Midbrain (tissue), 1 donor: ENCODE data around the gene RNU6-7.

Experiments used
- DNase-seq: peaks from one replicate; lab custom pipeline; 2025; lab: John Stamatoyannopoulos, UW

RNU6-7 gene

DNA sequence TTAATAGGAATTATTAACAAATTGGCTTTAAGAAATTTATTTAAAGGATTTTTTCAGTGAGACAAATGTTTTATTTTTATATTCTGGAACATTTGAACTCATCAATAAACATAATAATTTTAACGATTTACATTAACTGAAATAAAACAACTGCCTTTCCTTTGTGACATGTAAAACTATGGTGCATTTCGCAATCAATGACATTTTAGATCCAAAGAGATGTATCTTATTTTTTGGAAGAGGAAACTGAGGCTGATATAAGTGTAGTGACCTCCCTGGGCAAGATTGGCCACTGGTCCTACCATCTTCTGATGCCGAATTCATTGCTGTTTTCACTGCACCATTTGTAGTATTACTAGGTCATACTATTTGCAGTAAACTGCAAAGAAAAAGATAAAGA, 3.7 kb downstream of the RNU6-7 start:
- DNase-seq, result no peak

DNA sequence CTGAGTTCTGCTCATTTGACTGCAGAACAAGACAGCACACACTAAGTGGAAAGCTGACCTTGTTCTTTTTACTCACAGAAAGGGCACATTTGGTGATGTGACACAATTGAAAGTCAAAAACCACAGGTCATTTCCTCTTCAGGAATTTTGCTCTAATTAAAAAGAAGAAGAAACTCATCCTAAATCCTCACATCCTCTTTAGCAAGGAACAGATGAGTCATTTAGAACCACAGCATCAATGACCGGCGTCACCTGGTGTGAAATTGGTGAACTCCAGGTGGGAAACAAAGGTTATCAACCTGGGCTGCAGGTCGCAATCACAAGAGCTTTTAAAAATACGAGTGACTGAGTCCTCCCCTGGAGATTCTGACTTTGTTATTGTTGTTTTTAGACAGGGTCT, 4.1 kb downstream of the RNU6-7 start:
- DNase-seq, result no peak

DNA sequence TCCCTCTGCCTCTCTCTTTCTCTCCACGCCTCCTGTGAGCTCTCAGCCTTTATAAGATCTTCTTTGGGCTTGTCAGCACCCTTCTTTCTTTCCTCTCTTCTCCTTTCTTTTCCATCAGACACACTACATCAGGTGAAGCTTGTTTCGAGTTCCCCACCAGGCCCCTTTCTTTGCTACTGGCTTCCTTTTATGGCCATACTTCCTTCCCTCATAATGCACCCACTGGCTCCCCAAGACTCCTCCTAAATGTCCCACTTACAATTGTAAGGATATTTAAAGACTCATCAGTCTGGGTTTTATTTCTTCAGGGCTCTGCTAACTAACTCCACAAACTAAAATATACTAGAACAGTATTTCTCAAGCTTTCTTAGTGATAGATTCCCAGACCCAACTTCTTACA, 4.7 kb downstream of the RNU6-7 start:
- DNase-seq, result no peak

DNA sequence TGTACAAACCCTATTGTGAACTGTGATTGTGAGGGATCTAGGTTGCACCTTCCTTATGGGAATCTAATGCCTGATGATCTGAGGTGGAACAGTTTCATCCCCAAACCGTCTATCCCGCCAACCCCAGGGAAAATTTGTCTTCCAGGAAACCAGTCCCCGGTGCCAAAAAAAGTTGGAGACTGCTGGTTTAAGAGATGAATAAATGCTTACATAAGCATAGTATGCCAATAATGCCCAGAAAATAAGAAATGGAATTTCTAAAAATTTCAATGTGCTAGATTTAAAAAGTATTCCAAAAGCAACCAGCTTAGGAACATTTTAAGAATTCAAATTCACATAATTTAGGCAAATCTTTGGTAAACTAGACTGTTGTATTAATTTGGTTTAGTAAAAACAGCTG, 6.6 kb downstream of the RNU6-7 start:
- no peak for DNase-seq

DNA sequence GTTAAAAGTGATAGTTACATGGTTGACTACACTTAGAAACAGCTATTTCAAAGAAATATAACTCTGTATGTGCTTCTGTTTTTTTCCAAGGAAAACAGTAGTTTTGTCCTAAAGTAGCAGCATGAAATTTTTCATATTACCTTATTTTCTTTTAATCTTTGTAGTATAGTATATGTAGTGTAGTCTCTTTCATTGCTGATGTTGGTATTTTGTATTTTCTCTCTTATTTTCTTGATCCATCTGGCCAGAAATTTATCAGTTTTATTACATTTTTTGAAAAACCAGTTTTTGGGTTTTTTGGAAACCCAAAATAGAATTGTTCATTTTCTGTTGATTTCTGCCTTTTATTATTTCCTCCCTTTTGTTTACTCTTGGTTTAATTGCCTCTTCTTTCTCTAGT, 7.6 kb downstream of the RNU6-7 start:
- no peak for DNase-seq

DNA sequence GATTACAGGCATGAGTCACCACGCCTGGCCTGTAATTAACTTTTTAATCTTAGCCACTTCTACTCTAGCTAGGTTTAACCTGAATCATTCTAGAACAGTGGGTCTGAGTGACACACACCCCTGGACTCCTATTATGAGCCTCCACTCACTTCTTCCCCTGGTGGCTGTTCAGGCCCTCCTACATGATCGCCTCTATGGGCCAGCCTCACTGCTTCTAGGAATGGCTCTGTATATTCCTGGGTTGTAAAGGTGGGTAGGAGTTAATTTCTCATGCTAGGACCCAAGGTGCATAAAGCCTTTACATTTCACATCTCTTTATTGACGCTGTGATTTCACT, 9.2 kb downstream of the RNU6-7 start:
- DNase-seq, result no peak

DNA sequence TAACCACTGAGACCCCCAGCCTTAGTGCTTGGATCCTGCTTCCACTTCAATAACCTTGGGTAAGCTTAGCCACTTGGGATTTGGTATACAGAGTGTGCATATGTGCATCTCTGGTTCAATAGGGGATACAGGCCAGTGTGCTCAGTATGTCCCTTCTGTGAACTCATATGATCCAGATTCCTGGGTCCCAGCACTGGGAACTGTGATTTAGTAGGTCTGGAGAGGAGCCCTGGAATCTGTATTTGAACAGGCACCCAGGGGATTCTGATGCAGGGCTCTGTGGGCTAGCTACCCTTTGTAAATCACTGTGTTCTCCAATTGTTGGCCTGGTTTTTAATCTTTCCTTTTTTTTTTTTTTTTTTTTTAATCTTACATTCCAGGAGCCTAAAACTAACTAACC, 11.0 kb downstream of the RNU6-7 start:
- DNase-seq, result no peak

DNA sequence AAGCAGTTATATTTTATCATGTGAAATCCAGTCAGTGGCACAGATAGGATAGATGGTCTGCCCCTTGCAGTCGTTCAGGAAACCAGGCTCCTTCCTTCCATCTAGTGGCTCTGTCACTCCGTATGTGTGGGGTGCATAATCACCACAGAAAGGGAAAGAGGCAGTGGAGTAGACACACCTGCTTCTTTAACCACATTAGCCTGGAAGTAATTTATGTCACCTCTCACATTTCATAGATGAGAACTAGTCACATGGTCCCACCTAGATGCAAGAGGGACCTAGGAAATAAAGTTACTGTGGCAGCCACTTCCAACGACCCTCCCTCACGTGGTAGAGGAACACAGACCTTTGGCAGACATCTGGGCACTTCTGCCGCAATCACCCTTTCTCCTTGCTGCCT, 15.5 kb downstream of the RNU6-7 start:
- no peak for DNase-seq

DNA sequence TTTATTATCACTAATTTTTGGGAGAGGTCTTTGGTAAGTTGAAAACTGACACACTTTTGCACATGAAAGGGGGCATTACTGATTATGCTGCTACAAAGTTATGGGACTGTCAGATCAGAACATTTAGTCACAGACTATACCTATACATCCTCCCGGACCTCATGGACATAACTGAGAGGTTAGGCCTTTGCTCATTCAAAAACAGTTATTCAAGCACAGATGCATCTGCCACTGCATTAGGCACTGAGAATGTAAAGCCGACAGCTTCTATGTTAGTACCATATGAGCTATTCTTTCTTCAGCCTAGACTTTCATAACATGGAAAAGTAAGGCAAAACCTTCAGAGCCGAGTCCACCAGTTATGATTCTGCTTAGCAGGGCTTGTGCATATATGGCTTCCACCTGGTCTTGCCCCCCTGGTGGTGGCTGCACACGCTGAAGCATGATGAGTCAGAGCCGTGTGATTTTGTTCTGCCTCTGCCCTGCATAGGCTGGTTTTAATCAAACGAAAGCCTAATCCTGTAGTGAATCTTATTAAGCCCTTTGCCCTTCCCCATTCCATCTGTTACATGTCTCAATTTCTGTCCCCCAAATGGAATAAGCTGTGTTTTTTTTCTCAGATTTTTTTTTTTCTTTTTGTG, 23.0 kb downstream of the RNU6-7 start:
- DNase-seq, result no peak

DNA sequence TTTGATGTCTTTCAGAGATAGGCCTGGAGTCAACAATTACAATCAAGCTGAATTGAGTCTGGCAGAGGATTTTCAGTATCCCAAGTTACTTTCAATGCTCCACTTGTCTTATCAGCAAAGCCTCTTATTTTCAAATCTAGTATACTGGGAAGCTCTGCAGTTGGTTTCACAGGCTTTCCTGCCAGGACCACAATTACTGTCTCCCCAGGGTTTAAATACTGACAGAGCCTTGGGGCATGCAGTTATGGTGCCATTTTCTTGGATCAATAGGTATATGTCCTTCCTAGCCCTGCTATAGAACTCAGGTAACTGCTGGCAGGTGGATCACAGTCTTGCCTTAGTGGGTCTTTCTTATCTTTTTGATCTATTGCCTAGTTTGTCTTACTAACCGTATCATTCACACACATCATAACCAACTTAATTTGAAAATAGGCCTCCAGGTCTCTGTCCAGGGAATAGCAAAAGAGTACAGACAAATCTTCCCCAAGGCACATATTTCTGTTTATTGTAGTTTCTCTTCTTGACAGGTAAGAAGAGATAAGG, 23.6 kb downstream of the RNU6-7 start:
- no peak for DNase-seq

DNA sequence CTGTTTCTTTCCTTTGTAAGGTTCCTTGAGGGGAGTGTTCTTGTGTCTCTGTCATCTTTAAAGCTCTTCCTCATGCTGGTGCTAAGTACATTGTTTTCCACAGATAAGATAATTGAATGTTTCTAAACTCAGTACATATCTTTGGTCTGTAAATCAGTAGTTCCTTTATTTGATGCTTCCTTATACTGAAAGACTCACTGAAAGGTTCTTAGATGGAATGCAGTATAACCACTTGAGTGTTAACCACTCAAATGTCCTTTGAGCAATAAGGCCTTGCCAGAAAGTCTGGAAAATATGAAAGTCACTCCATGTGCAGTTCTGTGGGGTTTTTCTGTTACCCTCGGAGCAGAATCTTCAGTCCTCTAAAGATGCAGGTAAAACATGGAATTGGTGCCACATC, 24.2 kb downstream of the RNU6-7 start:
- no peak for DNase-seq

DNA sequence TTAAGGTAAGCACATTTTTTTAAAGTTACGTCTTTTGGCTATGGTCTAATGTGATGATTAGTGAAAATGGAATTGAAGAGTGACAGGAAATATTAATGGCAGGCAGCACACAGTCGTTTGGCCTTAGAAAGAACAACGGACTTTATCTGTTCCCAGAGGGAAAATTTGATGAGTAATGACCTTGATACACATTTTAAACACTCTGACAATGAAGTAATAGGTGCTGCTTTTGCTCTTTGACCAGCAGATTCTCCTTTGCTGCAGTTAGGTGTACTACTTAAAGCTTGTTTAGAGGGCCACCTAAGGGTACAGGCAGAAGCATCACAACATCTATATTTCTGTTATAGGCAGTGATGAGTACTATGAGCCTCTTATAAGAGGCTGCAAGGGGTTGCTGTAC, 28.3 kb downstream of the RNU6-7 start:
- no peak for DNase-seq

DNA sequence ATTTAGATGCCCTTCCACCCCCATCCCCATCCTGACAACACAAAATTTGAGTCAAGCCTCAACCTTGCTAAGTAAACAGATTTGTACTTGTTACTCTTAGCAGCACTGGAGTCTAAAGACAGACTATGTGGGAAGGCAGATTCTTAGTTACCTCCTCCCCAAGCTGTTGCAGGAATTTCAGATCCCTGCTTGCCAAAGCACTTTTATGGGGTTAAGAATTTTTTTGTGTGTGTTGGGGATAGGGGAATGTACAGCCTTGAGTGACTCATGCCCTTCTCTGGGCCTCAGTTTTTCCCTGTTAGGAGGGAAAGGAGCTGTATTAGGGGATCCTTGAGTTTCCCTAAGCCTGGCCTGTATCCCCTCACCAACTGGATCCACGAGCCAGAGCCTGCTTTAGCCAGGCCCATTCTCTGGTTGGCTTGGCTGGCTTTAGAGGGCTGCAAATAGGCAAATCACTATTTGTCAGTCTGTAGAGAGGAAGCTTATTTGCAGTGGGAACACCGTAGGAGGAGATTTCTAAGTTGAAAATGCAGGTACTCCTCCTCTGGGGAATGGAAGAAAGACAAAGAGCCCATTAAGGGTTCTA, 28.9 kb downstream of the RNU6-7 start:
- DNase-seq, result no peak

DNA sequence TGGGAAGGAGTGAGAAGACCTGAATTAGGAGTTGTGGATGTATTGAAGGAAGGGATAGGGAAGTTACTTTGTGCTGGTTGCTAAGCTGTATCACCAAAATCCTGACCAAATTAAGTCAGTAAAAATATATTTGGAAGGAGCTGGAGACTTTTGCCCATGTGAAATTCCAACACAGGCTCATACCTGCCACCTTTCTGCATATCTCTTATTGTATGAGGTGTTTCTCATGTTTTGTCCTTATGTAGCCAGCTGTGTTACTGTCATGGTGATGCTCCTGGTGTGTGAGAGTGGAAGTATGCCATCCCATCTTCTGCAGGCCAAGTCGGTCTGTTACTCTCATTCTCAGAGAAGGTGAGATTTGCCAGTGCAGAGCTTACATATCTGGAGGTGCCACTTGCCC, 30.6 kb downstream of the RNU6-7 start:
- DNase-seq, result no peak

DNA sequence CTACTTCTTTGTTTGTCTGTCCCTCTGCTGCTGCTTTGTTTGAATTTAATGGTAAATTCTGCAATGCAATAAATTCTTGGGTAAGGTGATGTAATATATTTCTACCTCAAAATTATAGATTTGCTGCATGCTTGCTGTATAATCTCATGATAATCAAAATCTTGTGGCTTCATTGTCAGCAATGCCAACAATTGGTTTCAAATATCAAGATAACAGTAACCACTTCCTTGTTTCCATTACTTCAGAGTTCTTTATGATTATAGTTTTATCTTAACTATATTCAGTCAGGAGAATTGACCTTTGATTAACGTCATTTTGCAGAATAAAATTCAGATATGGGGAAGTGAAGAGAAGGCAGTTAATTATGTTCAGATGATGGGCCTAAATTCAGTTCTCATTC, 31.4 kb downstream of the RNU6-7 start:
- no peak for DNase-seq

DNA sequence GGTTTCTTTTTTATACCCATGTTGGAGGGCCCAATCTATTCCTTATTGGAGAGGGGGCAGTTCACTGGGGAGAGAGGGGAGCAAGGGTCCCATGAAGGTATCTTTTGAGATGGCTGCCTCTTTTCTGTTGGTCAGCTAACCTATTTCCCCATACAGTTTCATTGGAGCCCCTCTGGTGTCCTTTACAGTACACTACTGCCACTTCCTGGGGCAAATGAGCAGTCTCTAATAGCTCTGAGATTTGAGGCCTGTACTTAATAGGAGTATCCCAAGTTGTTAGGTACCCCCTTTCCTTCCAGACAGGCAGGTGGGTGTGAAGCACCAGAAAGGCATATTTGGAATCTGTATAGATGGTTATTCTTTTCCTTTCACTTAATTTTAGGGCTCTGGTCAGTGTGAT, 42.6 kb downstream of the RNU6-7 start:
- no peak for DNase-seq

DNA sequence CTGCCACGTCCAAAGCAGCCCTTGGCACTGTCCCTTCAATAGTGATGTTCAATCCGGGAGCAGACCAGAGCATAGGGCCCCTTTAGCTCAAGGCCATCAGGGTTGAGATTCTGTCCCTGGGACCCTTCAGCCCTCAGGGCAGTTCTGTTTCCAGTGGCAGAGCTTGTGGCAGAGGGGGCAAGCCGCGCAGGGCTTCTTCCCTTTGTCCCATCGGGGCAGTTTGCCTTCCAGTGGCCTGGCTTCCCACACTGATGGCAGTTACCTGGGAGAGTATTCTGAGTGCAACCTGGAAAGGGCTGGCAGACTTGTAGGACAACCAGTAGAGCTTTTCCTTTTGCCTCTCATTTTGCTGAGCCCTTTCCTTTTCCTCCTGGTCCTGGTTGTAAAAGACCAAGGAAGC, 44.9 kb downstream of the RNU6-7 start:
- DNase-seq, result no peak

DNA sequence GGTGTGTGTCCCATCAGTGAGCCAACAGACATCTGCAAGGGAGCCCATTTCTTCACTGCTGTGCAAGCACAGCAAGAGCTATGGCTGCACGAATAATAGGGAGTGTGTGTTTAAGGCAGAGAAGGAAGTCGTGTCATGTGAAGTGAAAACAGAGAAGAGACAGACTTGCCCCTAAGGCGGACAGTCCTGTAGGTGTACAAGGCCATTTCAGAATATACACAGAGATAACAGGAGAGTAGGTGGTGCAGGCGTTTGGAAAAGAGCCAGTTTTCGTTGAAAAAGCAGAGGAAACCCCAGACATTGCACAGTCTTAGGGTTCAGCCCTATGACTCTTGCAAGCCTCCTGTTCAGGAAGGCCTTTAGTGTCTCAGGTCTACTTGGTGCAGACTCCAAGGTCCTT, 47.5 kb downstream of the RNU6-7 start:
- no peak for DNase-seq

DNA sequence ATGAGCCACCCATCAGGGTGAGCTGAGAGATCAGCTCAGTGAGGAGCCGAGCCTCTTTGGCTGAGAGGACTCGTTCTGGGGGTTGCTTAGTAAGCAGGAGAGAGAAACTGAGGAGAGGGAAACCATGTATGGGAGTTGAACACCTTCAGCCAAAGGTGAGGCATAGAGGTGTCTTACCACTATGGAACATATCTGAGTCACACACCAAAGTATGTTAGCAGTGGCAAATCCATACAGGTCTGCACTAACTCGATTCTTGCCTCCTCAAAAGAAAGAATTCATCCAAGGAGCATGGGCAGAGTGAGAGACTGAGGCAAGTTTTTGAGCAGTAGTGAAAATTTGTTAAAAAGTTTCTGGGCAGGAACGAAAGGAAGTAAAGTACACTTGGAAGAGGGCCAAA, 47.9 kb downstream of the RNU6-7 start:
- DNase-seq, result no peak

DNA sequence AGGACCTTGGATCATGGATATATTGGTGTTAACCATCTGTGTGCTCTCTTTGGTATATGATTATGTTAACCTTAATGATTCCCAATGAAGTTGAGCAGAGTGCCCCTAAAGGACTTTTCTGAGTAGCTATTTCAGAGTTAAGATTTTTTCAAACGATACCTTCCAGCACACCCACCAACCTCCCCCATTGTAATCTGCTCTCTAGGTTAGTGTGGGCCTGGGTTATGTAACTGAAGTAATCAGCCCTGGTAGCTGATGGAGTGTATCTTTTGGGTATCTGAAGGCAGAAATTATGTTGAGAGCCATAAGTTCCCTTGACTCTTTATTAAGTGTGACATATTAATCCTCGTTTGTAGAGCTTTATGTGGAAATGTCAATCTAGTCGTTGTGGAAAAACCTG, 48.8 kb downstream of the RNU6-7 start:
- DNase-seq, result no peak

DNA sequence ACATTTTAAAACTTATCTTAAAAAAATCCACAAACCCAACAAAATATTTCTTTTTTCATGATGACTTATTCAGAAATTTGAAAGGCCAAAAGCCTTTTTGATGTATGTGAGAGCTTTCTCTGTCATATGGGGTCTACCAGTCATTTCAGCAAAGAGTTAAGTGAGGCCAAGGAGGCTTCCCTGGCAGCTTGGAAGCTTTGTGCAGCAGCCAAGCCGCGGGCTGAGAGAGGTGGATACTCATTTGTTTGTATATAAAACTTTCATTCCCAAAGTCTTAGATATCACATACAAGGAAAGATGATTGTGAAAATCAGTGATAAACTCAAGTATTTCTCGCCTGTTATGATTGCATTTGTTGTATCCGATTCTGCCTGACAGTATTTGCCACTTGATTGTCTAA, 49.7 kb downstream of the RNU6-7 start:
- no peak for DNase-seq
